Measurements from ENCODE around the gene ZNF613.
"Not testable (repeated sequence)": the region's sequence is repeated elsewhere in the genome, so short reads cannot be mapped to it uniquely, and the experiment has no call there.

Gene ZNF613

DNA sequence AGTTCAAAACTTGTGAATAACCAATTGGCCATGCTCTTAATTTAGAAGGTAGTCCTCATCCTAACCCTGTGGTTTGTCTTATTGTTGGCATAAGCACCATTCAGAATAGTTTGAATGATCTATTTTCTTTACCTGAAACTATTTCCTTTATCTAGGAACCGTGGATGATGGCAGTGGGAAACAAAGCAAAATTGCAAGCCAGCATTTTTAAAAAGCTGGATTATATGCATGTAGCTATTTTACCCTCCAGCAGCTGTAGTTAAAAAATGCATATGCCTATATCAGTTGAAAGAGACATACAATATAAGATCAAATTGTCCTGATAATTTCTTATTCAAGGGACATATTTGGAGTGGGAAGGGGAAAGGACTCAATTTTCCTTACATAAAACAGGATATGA, 19.3 kb downstream of the ZNF613 start:
- Histone ChIP-seq H3K9me3 (ENCODE audit: control insufficient read depth, insufficient read depth, low read length) (peaks cover 34% of the 10 kb centered on the region), H3K4me2 (ENCODE audit: low read length) (no peak overlapping the region)

DNA sequence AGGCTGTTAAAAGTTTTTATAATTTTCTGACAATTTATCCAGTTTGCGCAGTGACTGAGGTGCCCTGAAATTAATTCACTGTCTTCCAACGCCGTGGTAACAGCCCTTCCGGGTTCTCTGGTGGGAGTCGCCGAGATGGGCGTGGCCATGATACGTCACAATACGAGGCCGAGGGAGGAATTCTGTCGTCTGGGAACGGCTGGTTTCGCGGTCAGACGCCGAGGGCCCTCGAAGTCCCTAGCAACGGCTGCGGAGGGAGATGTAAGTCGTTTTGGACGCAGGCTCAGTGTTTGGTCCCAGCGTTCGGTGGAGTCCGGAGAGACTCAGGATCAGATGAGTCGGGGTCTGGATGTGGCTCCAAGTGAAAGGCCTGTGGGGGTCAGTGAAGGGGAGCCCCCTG, 21.7 kb downstream of the ZNF613 start:
- Histone ChIP-seq H3K4me2 (ENCODE audit: low read length) (no peak overlapping the region), H3K9me3 (ENCODE audit: control insufficient read depth, insufficient read depth, low read length) (peaks cover 30% of the 10 kb centered on the region), H3K4me1 (ENCODE audit: control insufficient read depth, low read length) (no peaks in the 10 kb centered on the region), H3K27me3 (ENCODE audit: control insufficient read depth, low read length) (no peaks in the 10 kb centered on the region), H3K36me3 (ENCODE audit: control insufficient read depth, low read length) (peaks cover 13% of the 10 kb centered on the region), H4K20me1 (ENCODE audit: control insufficient read depth, insufficient read depth, low read depth, low read length) (no peaks in the 10 kb centered on the region), H3F3A (ENCODE audit: control insufficient read depth, insufficient read depth) (no peaks in the 10 kb centered on the region), H3K9me2 (replicated peaks; ENCODE audit: control insufficient read depth, low read length) (no peaks in the 10 kb centered on the region), H3K4me3 (ENCODE audit: low read length) (no peak overlapping the region), H3K79me2 (ENCODE audit: control insufficient read depth, low read length) (no peaks in the 10 kb centered on the region), H3K27ac (ENCODE audit: low read depth, low read length) (no peak overlapping the region)
- TF ChIP-seq, protein P1, sequence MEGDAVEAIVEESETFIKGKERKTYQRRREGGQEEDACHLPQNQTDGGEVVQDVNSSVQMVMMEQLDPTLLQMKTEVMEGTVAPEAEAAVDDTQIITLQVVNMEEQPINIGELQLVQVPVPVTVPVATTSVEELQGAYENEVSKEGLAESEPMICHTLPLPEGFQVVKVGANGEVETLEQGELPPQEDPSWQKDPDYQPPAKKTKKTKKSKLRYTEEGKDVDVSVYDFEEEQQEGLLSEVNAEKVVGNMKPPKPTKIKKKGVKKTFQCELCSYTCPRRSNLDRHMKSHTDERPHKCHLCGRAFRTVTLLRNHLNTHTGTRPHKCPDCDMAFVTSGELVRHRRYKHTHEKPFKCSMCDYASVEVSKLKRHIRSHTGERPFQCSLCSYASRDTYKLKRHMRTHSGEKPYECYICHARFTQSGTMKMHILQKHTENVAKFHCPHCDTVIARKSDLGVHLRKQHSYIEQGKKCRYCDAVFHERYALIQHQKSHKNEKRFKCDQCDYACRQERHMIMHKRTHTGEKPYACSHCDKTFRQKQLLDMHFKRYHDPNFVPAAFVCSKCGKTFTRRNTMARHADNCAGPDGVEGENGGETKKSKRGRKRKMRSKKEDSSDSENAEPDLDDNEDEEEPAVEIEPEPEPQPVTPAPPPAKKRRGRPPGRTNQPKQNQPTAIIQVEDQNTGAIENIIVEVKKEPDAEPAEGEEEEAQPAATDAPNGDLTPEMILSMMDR (IDR thresholded peaks at IDR 0.05; ENCODE audit: low read depth, low read length, poor library complexity, severe bottlenecking) = no peak
- TF ChIP-seq EZH2phosphoT487 (IDR thresholded peaks at IDR 0.05; ENCODE audit: borderline replicate concordance, low read length) = no peak

More for the DNA sequence above, 19.3 kb downstream of the ZNF613 start:
- Histone ChIP-seq H3K9me2 (replicated peaks; ENCODE audit: control insufficient read depth, low read length) (no peaks in the 10 kb centered on the region), H3K27me3 (ENCODE audit: control insufficient read depth, low read length) (no peaks in the 10 kb centered on the region), H3K36me3 (ENCODE audit: control insufficient read depth, low read length) (peaks cover 21% of the 10 kb centered on the region), H3K27ac (ENCODE audit: low read depth, low read length) (no peak overlapping the region), H3K4me3 (ENCODE audit: low read length) (no peak overlapping the region), H3F3A (ENCODE audit: control insufficient read depth, insufficient read depth) (no peaks in the 10 kb centered on the region), H3K79me2 (ENCODE audit: control insufficient read depth, low read length) (no peaks in the 10 kb centered on the region), H3K4me1 (ENCODE audit: control insufficient read depth, low read length) (no peaks in the 10 kb centered on the region), H4K20me1 (ENCODE audit: control insufficient read depth, insufficient read depth, low read depth, low read length) (no peaks in the 10 kb centered on the region)
- TF ChIP-seq, protein P1 (IDR thresholded peaks at IDR 0.05; ENCODE audit: low read depth, low read length, poor library complexity, severe bottlenecking) = no peak
- no peak for TF ChIP-seq EZH2phosphoT487 (IDR thresholded peaks at IDR 0.05; ENCODE audit: borderline replicate concordance, low read length)

DNA sequence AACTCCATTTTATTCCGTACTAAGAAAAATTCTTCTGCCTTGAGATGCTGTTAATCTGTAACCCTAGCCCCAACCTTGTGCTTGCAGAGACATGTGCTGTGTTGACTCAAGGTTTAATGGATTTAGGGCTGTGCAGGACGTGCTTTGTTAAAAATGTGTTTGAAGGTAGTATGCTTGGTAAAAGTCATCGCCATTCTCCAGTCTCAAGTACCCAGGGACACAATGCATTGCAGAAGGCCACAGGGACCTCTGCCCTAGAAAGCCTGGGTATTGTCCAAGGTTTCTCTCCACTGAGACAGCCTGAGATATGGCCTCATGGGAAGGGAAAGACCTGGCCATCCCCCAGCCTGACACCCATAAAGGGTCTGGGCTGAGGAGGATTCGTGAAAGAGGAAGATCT, 30.6 kb downstream of the ZNF613 start:
- H3K4me1 ChIP-seq (ENCODE audit: control insufficient read depth, low read length); H3K9me3 ChIP-seq (ENCODE audit: control insufficient read depth, insufficient read depth, low read length); H3K4me2 ChIP-seq (ENCODE audit: low read length); H3K9me2 ChIP-seq (replicated peaks; ENCODE audit: control insufficient read depth, low read length); H3K4me3 ChIP-seq (ENCODE audit: low read length); H3K27me3 ChIP-seq (ENCODE audit: control insufficient read depth, low read length); H4K20me1 ChIP-seq (ENCODE audit: control insufficient read depth, insufficient read depth, low read depth, low read length); H3K27ac ChIP-seq (ENCODE audit: low read depth, low read length); H3K36me3 ChIP-seq (ENCODE audit: control insufficient read depth, low read length); H3F3A ChIP-seq (ENCODE audit: control insufficient read depth, insufficient read depth); H3K79me2 ChIP-seq (ENCODE audit: control insufficient read depth, low read length): not testable (repeated sequence)

DNA sequence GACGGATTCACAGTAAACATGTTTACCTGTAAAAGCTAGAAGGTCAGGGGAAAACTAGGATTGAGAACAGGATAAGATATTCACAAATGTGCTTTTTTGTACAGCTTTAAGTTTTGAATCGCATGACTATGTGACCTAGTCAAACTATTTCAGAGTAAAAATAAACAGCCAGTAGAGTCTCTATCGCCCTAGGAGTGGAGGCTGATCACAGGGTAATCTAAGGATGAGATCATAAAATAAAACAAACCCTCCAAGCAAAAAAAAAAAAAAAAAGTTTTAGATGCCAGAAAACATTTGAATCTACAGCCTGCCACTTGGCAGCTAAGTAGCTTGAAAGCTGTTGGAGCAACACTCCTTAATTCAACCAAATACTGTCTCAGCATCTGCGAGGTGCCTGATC, 32.5 kb downstream of the ZNF613 start:
- Histone ChIP-seq H3K4me1 (ENCODE audit: control insufficient read depth, low read length) (no peaks in the 10 kb centered on the region), H3K27me3 (ENCODE audit: control insufficient read depth, low read length) (no peaks in the 10 kb centered on the region), H3K9me3 (ENCODE audit: control insufficient read depth, insufficient read depth, low read length) (no peaks in the 10 kb centered on the region), H3K36me3 (ENCODE audit: control insufficient read depth, low read length) (no peaks in the 10 kb centered on the region), H3K4me2 (ENCODE audit: low read length) (no peak overlapping the region), H3K4me3 (ENCODE audit: low read length) (no peak overlapping the region), H3K79me2 (ENCODE audit: control insufficient read depth, low read length) (no peaks in the 10 kb centered on the region), H3K9me2 (replicated peaks; ENCODE audit: control insufficient read depth, low read length) (no peaks in the 10 kb centered on the region), H4K20me1 (ENCODE audit: control insufficient read depth, insufficient read depth, low read depth, low read length) (no peaks in the 10 kb centered on the region), H3K27ac (ENCODE audit: low read depth, low read length) (no peak overlapping the region), H3F3A (ENCODE audit: control insufficient read depth, insufficient read depth) (no peaks in the 10 kb centered on the region)
- TF ChIP-seq EZH2phosphoT487 (IDR thresholded peaks at IDR 0.05; ENCODE audit: borderline replicate concordance, low read length) = no peak
- TF ChIP-seq, protein P1 (IDR thresholded peaks at IDR 0.05; ENCODE audit: low read depth, low read length, poor library complexity, severe bottlenecking) = no peak

DNA sequence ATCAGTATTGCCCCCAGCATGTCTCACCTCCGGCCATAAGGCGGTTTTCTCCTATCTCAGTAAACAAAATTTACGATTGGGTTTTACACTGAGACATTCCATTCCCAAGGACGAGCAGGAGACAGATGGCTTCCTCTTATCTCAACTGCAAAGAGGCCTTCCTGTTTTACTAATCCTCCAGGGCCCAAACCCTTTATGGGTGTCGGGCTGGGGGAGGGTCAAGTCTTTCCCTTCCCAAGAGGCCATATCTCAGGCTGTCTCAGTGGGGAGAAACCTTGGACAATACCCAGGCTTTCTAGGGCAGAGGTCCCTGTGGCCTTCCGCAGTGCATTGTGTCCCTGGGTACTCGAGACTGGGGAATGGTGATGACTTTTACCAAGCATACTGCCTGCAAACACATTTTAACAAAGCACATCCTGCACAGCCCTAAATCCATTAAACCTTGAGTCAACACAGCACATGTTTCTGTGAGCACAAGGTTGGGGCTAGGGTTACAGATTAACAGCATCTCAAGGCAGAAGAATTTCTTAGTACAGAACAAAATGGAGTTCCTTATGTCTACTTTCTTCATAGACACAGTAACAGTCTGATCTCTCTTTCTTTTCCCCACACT, 33.5 kb downstream of the ZNF613 start:
- not testable (repeated sequence) for H3K79me2 ChIP-seq (ENCODE audit: control insufficient read depth, low read length); H3F3A ChIP-seq (ENCODE audit: control insufficient read depth, insufficient read depth); H3K9me2 ChIP-seq (replicated peaks; ENCODE audit: control insufficient read depth, low read length); H4K20me1 ChIP-seq (ENCODE audit: control insufficient read depth, insufficient read depth, low read depth, low read length); H3K4me1 ChIP-seq (ENCODE audit: control insufficient read depth, low read length); H3K27me3 ChIP-seq (ENCODE audit: control insufficient read depth, low read length); H3K4me3 ChIP-seq (ENCODE audit: low read length); H3K27ac ChIP-seq (ENCODE audit: low read depth, low read length); H3K9me3 ChIP-seq (ENCODE audit: control insufficient read depth, insufficient read depth, low read length); H3K36me3 ChIP-seq (ENCODE audit: control insufficient read depth, low read length); H3K4me2 ChIP-seq (ENCODE audit: low read length)

All from DOHH2 (cell line).